ENCODE measurements around the gene PKDCC. TPM values are rescaled to one million over a fixed set of nuclear protein-coding genes. Genes with fewer than 3 reads are reported as not detected.
A peak's percentile ranks its signal among the peaks of the same experiment; 100 is the strongest.

Gene PKDCC
- polyA plus RNA-seq, 1 donor (not counting 4 experiments of a cell fraction or from before 2014, with no cell fraction given), result not detected

GRCh38 chr2:42101206-42102023 lies 53.6 kb downstream of the PKDCC start:
- no peak overlapping the region for H3K9ac ChIP-seq (ENCODE audit: control insufficient read depth, extremely low read depth, insufficient read depth, low read length)
- no peaks in the 10 kb centered on the region for H3K36me3 ChIP-seq (ENCODE audit: control insufficient read depth in 2 of 2, extremely low read depth in 1 of 2, insufficient read depth in 2 of 2, low read length in 2 of 2)
- H3K4me3 ChIP-seq (ENCODE audit: control insufficient read depth in 2 of 3, extremely low read depth in 1 of 3, insufficient read depth in 2 of 3, low read depth in 1 of 3, low read length in 3 of 3), result no peak overlapping the region
- H3K79me2 ChIP-seq (ENCODE audit: control insufficient read depth, insufficient read depth, low read length), result no peaks in the 10 kb centered on the region
- H3K9me1 ChIP-seq (ENCODE audit: control insufficient read depth, extremely low read depth, insufficient read depth, low read length), result no peaks in the 10 kb centered on the region
- peak overlapping the region; percentile 72 for H2AFZ ChIP-seq (ENCODE audit: control insufficient read depth, low read length)
- no peak overlapping the region for H3K27ac ChIP-seq (ENCODE audit: control insufficient read depth, insufficient read depth, low read length)
- no peak for DNase-seq (ENCODE audit: low read depth, low spot score)
- H3K4me1 ChIP-seq (ENCODE audit: control insufficient read depth, extremely low read depth, insufficient read depth, low read length), result peaks cover 7% of the 10 kb centered on the region
- peak overlapping the region; percentile 75 for H3K4me2 ChIP-seq (ENCODE audit: control insufficient read depth, extremely low read depth, insufficient read depth, low read depth, low read length)
- H4K20me1 ChIP-seq (ENCODE audit: control insufficient read depth, extremely low read depth, insufficient read depth, low read length), result no peaks in the 10 kb centered on the region
- H3K9me3 ChIP-seq (ENCODE audit: control insufficient read depth, low read depth, low read length), result peaks cover 2% of the 10 kb centered on the region
- FAIRE-seq, result no peak
- H3K27me3 ChIP-seq (ENCODE audit: control insufficient read depth, extremely low read depth, insufficient read depth, low read length), result no peaks in the 10 kb centered on the region
- dilution Hi-C loops (cut with MboI; ENCODE audit: extremely low pct_ligation_motif_present, low sequenced_read_pairs), result no loop called here
- TF ChIP-seq CTCF (optimal IDR thresholded peaks at IDR 0.05 in 1 of 3, IDR thresholded peaks at IDR 0.05 in 1 of 3, conservative IDR thresholded peaks at IDR 0.05 in 1 of 3; ENCODE audit: extremely low read depth in 1 of 3, insufficient read depth in 2 of 3, low read length in 3 of 3), result no peak

GRCh38 chr2:42102024-42102590 lies 54.3 kb downstream of the PKDCC start:
- no peak overlapping the region for H3K27ac ChIP-seq (ENCODE audit: control insufficient read depth, insufficient read depth, low read length)
- H3K9me1 ChIP-seq (ENCODE audit: control insufficient read depth, extremely low read depth, insufficient read depth, low read length), result no peaks in the 10 kb centered on the region
- H4K20me1 ChIP-seq (ENCODE audit: control insufficient read depth, extremely low read depth, insufficient read depth, low read length), result no peaks in the 10 kb centered on the region
- peaks cover 2% of the 10 kb centered on the region for H3K9me3 ChIP-seq (ENCODE audit: control insufficient read depth, low read depth, low read length)
- peak overlapping the region; percentile 75 for H3K4me2 ChIP-seq (ENCODE audit: control insufficient read depth, extremely low read depth, insufficient read depth, low read depth, low read length)
- H3K4me3 ChIP-seq (ENCODE audit: control insufficient read depth in 2 of 3, extremely low read depth in 1 of 3, insufficient read depth in 2 of 3, low read depth in 1 of 3, low read length in 3 of 3), result no peak overlapping the region
- H3K36me3 ChIP-seq (ENCODE audit: control insufficient read depth in 2 of 2, extremely low read depth in 1 of 2, insufficient read depth in 2 of 2, low read length in 2 of 2), result no peaks in the 10 kb centered on the region
- no peak for TF ChIP-seq CTCF (optimal IDR thresholded peaks at IDR 0.05 in 1 of 3, IDR thresholded peaks at IDR 0.05 in 1 of 3, conservative IDR thresholded peaks at IDR 0.05 in 1 of 3; ENCODE audit: extremely low read depth in 1 of 3, insufficient read depth in 2 of 3, low read length in 3 of 3)
- TF ChIP-seq EZH2 (IDR thresholded peaks at IDR 0.05; ENCODE audit: low read length), result no peak
- peak overlapping the region; percentile 46 for H3K9ac ChIP-seq (ENCODE audit: control insufficient read depth, extremely low read depth, insufficient read depth, low read length)
- peak overlapping the region; percentile 72 for H2AFZ ChIP-seq (ENCODE audit: control insufficient read depth, low read length)
- H3K4me1 ChIP-seq (ENCODE audit: control insufficient read depth, extremely low read depth, insufficient read depth, low read length), result peaks cover 7% of the 10 kb centered on the region
- H3K79me2 ChIP-seq (ENCODE audit: control insufficient read depth, insufficient read depth, low read length), result no peaks in the 10 kb centered on the region
- FAIRE-seq, result no peak
- no peak for DNase-seq (ENCODE audit: low read depth, low spot score)
- dilution Hi-C loops (cut with MboI; ENCODE audit: extremely low pct_ligation_motif_present, low sequenced_read_pairs), result no loop called here
- H3K27me3 ChIP-seq (ENCODE audit: control insufficient read depth, extremely low read depth, insufficient read depth, low read length), result no peaks in the 10 kb centered on the region

All from keratinocyte (primary cell).